AG04450 (cell line): Measurements from ENCODE around the gene FAM98B. TPM values are rescaled to one million over a fixed set of nuclear protein-coding genes. Genes with fewer than 3 reads are reported as not detected.

ENCODE experiments used
- CTCF ChIA-PET: fragments of 300-600, 350-600 bp; formaldehyde crosslinking; extraction: SDS; loops from one replicate; lab custom pipeline; 2022; ENCODE audit warnings: antibody characterized with exemption, inconsistent platforms; lab: Charles Lee
- POLR2A ChIA-PET: fragments of 350-600 bp; formaldehyde crosslinking; extraction: SDS; loops from one replicate; lab custom pipeline; 2021; ENCODE audit warnings: antibody characterized with exemption, inconsistent platforms; lab: Yijun Ruan, JAX
- DNase-seq: peaks from one replicate; pipeline ENCODE4 v3.0.0-alpha.2; 2011; ENCODE audit warnings: low read depth, low spot score
- H3K27ac ChIP-seq: one replicate; pipeline ENCODE4 v1.5.1; 2012; ENCODE audit warnings: low read depth, low read length, control low read depth
- H3K27me3 ChIP-seq: one replicate; pipeline ENCODE4 v1.6.0; 2012; ENCODE audit warnings: low read length; ENCODE audit not compliant: control insufficient read depth, insufficient read depth
- H3K4me3 ChIP-seq: 2 replicates; pipeline ENCODE4 v1.5.1; 2011; ENCODE audit warnings: mild to moderate bottlenecking, low read depth, low read length, control low read depth
- H3K9me3 ChIP-seq: 2 replicates; pipeline ENCODE4 v1.5.1; 2012; ENCODE audit warnings: low read length; ENCODE audit not compliant: control insufficient read depth, insufficient read depth
- CTCF ChIP-seq: IDR thresholded peaks from 2 replicates; pipeline ENCODE4 v1.5.1; 2011; ENCODE audit warnings: low read depth, low read length, control low read depth, inconsistent platforms
- polyA plus RNA-seq: library from polyadenylated mRNA; depleted of rRNA; stranded (reverse); fragments of >200 nt; gene quantifications from 2 replicates; pipeline ENCODE4 v1.2.3, GENCODE V29; 2011

The FAM98B gene
- polyA plus RNA-seq, 1 experiment: 19.6 TPM

GRCh38 chr15:38441130-38441519, 12.8 kb upstream of the FAM98B start:
- Histone ChIP-seq H3K27me3 (peaks cover 32% of the 10 kb centered on the region), H3K27ac (no peak overlapping the region), H3K9me3 (no peaks in the 10 kb centered on the region), H3K4me3 (no peak overlapping the region)
- ChIA-PET POLR2A (interaction anchor here (0.7 to 2.5 kb wide), 2 partner anchors 13 to 189 kb away, joined by 3 to 9 read pairs; partner anchors contain the start of gene FAM98B), CTCF (interaction anchor here (0.7 to 5.3 kb wide), 28 partner anchors 8 to 478 kb away, joined by 3 to 133 read pairs (median 6); partner anchors contain the start of genes FAM98B and RASGRP1)
- DNase-seq: no peak
- TF ChIP-seq CTCF: no peak

- Histone ChIP-seq H3K9me3 (no peaks in the 10 kb centered on the region), H3K4me3 (peak overlapping the region; percentile 92), H3K27me3 (no peaks in the 10 kb centered on the region), H3K27ac (peak overlapping the region; percentile 85)
- no peak for DNase-seq
- no peak for TF ChIP-seq CTCF
- POLR2A ChIA-PET: interaction anchor here (1.1 to 2.2 kb wide), 3 partner anchors 14 to 202 kb away, joined by 3 to 9 read pairs (median 6); partner anchors contain the start of gene SPRED1
- CTCF ChIA-PET: interaction anchor here (1.2 to 3.6 kb wide), 7 partner anchors 13 to 458 kb away, joined by 3 to 30 read pairs (median 13); no protein-coding TSS in a partner anchor
Measured at GRCh38 chr15:38454696-38455090, 766 bp downstream of the FAM98B start.

- Histone ChIP-seq H3K27ac (no peak overlapping the region), H3K4me3 (peak overlapping the region; percentile 92), H3K9me3 (no peaks in the 10 kb centered on the region), H3K27me3 (no peaks in the 10 kb centered on the region)
- CTCF ChIA-PET: interaction anchor here (0.6 to 3.6 kb wide), 9 partner anchors 14 to 459 kb away, joined by 3 to 30 read pairs (median 7); no protein-coding TSS in a partner anchor
- no peak for DNase-seq
- POLR2A ChIA-PET: interaction anchor here (2.2 kb wide), 1 partner anchor 14 kb away, joined by 9 read pairs; no protein-coding TSS in a partner anchor
- no peak for TF ChIP-seq CTCF
Measured at GRCh38 chr15:38455092-38455491, 1.2 kb downstream of the FAM98B start.

GRCh38 chr15:38458646-38459045, 4.7 kb downstream of the FAM98B start:
- H3K9me3 ChIP-seq: no peaks in the 10 kb centered on the region
- DNase-seq: no peak
- CTCF ChIA-PET: interaction anchor here (1.3 kb wide), 1 partner anchor 232 kb away, joined by 5 read pairs; no protein-coding TSS in a partner anchor
- no peaks in the 10 kb centered on the region for H3K27me3 ChIP-seq
- POLR2A ChIA-PET: no interaction called here
- H3K4me3 ChIP-seq: no peak overlapping the region
- H3K27ac ChIP-seq: no peak overlapping the region
- TF ChIP-seq CTCF: no peak

- TF ChIP-seq CTCF: no peak
- ChIA-PET CTCF (interaction anchor here (1.3 kb wide), 1 partner anchor 231 kb away, joined by 5 read pairs; no protein-coding TSS in a partner anchor), POLR2A (no interaction called here)
- no peak overlapping the region for H3K4me3 ChIP-seq
- H3K9me3 ChIP-seq: no peaks in the 10 kb centered on the region
- H3K27ac ChIP-seq: no peak overlapping the region
- no peaks in the 10 kb centered on the region for H3K27me3 ChIP-seq
- DNase-seq: no peak
Measured at GRCh38 chr15:38459480-38459879, 5.6 kb downstream of the FAM98B start.
